HCT116 (cell line): ENCODE data around the gene ZFHX3. TPM values are rescaled to one million over a fixed set of nuclear protein-coding genes. Genes with fewer than 3 reads are reported as not detected.

Source experiments
- ATAC-seq: fragments of 200-7000 bp; cut with Tn5 transposase; 2 replicates; pipeline ENCODE4 v1.9.1; 2020; ENCODE audit warnings: mild to moderate bottlenecking, moderate library complexity
- BruUV-seq: library from RNA; stranded (reverse); fragments of 400-500 nt; replicated peaks from 2 replicates; lab custom pipeline; 2021; lab: Mats Ljungman, UMichigan
- CTCF ChIA-PET: fragments of 300-600 bp; sonication (Branson Sonifier 250); formaldehyde crosslinking; loops from one replicate; lab custom pipeline; 2021; ENCODE audit warnings: antibody characterized with exemption; lab: Charles Lee
- POLR2A ChIA-PET: fragments of 300-600, 350-600 bp; sonication (Branson Sonifier 250); formaldehyde crosslinking; loops from one replicate; lab custom pipeline; 2021; ENCODE audit warnings: antibody characterized with exemption; lab: Charles Lee
- RAD21 ChIA-PET, 2 experiments: fragments of 300-600 bp; sonication (Branson Sonifier 250); formaldehyde crosslinking; loops; one replicate each; lab custom pipeline; 2023; ENCODE audit warnings: low total read pairs in 2 of 2; ENCODE audit not compliant: uncharacterized antibody in 2 of 2, unreplicated experiment in 2 of 2, low non-redundant PET in 1 of 2; lab: Charles Lee
- DNase-seq: peaks from one replicate; pipeline ENCODE4 v3.0.0-alpha.2; 2010; ENCODE audit warnings: low read depth, low spot score
- H2AFZ ChIP-seq: fragments of 200-600 bp; shearing (Covaris generic), sonication (generic); 2 replicates; pipeline ENCODE4 v1.6.1; 2017; ENCODE audit warnings: low read depth, mixed run types, mixed read lengths, antibody characterized with exemption, low read length; ENCODE audit not compliant: poor library complexity, severe bottlenecking
- H3K27ac ChIP-seq: 2 replicates; pipeline ENCODE4 v1.5.1; 2012; ENCODE audit warnings: low read depth, low read length
- H3K27me3 ChIP-seq: fragments of 200-600 bp; sonication (generic); 2 replicates; pipeline ENCODE4 v1.6.1; 2016; ENCODE audit warnings: mixed run types, low read length, mixed read lengths; ENCODE audit not compliant: insufficient read depth
- H3K36me3 ChIP-seq, 2 experiments: fragments of 200-500 bp in 1 of 2; fragments of 200-600 bp in 1 of 2; sonication (Bioruptor generic) in 1 of 2; sonication (generic) in 1 of 2; 2 replicates each; pipeline versions ENCODE4 v1.5.1 to v1.6.1; 2014 to 2016; ENCODE audit warnings: low read length in 2 of 2, inconsistent platforms in 1 of 2, mixed read lengths in 1 of 2, mixed run types in 1 of 2; ENCODE audit not compliant: insufficient read depth in 2 of 2, control insufficient read depth in 1 of 2
- H3K4me1 ChIP-seq, 2 experiments: fragments of 200-600 bp in 1 of 2; sonication (generic) in 1 of 2; 2 replicates each; pipeline versions ENCODE4 v1.5.1 to v1.6.1; 2012 to 2017; ENCODE audit warnings: low read length in 2 of 2, inconsistent platforms in 1 of 2, mild to moderate bottlenecking in 1 of 2, mixed read lengths in 1 of 2, mixed run types in 1 of 2, moderate library complexity in 1 of 2; ENCODE audit not compliant: insufficient read depth in 2 of 2, control insufficient read depth in 1 of 2
- H3K4me2 ChIP-seq: fragments of 200-600 bp; sonication (generic); 2 replicates; pipeline ENCODE4 v1.6.1; 2017; ENCODE audit warnings: mixed run types, low read length, mixed read lengths
- H3K4me3 ChIP-seq, 2 experiments: fragments of 200-600 bp in 1 of 2; sonication (generic) in 1 of 2; replicated peaks in 1 of 2; 2 replicates each; pipeline ENCODE4 v1.5.1; 2011 to 2016; ENCODE audit warnings: low read length in 2 of 2, control low read depth in 1 of 2, low read depth in 1 of 2, mild to moderate bottlenecking in 1 of 2, mixed read lengths in 1 of 2, mixed run types in 1 of 2
- H3K79me2 ChIP-seq: fragments of 200-600 bp; sonication (generic); 2 replicates; pipeline ENCODE4 v1.6.1; 2017; ENCODE audit warnings: mild to moderate bottlenecking, mixed run types, low read length, moderate library complexity, mixed read lengths; ENCODE audit not compliant: insufficient read depth
- H3K9ac ChIP-seq: fragments of 200-600 bp; sonication (generic); 2 replicates; pipeline ENCODE4 v1.6.1; 2016; ENCODE audit warnings: low read length, mixed read lengths
- H3K9me2 ChIP-seq: fragments of 200-600 bp; sonication (generic), shearing (Covaris generic); 2 replicates; pipeline ENCODE4 v1.6.1; 2017; ENCODE audit warnings: mixed run types, mild to moderate bottlenecking, moderate library complexity; ENCODE audit not compliant: insufficient read depth
- H3K9me3 ChIP-seq, 2 experiments: fragments of 200-500 bp in 1 of 2; fragments of 200-600 bp in 1 of 2; sonication (Bioruptor generic) in 1 of 2; sonication (generic) in 1 of 2; 2 replicates each; pipeline ENCODE4 v1.6.1; 2014 to 2017; ENCODE audit warnings: low read length in 2 of 2, mixed read lengths in 2 of 2, inconsistent platforms in 1 of 2, low read depth in 1 of 2, mild to moderate bottlenecking in 1 of 2, mixed run types in 1 of 2, moderate library complexity in 1 of 2; ENCODE audit not compliant: control insufficient read depth in 1 of 2, insufficient read depth in 1 of 2
- H4K20me1 ChIP-seq: fragments of 200-600 bp; sonication (generic), shearing (Covaris generic); 2 replicates; pipeline ENCODE4 v1.6.1; 2017; ENCODE audit warnings: mixed run types, mild to moderate bottlenecking, moderate library complexity; ENCODE audit not compliant: insufficient read depth
- CEBPB ChIP-seq: IDR thresholded peaks from 2 replicates; pipeline ENCODE4 v1.6.1; 2012; ENCODE audit warnings: low read depth
- ELF1 ChIP-seq: IDR thresholded peaks from 2 replicates; pipeline ENCODE4 v1.6.1; 2012; ENCODE audit warnings: low read depth, borderline replicate concordance
- EZH2 ChIP-seq: fragments of 200-600 bp; sonication (generic); IDR thresholded peaks from 2 replicates; pipeline ENCODE4 v1.6.1; 2017; ENCODE audit warnings: antibody characterized with exemption, mixed run types
- EZH2phosphoT487 ChIP-seq: fragments of 200-600 bp; IDR thresholded peaks from 2 replicates; pipeline ENCODE4 v1.6.1; 2018; ENCODE audit warnings: antibody characterized with exemption, borderline replicate concordance
- FOSL1 ChIP-seq: IDR thresholded peaks from 2 replicates; pipeline ENCODE4 v1.6.1; 2012; ENCODE audit warnings: low read depth
- POLR2A ChIP-seq: IDR thresholded peaks from 2 replicates; pipeline ENCODE4 v1.7.0; 2011; ENCODE audit warnings: borderline replicate concordance; ENCODE audit not compliant: insufficient read depth, insufficient read length; ENCODE audit errors: extremely low read depth
- POLR2AphosphoS5 ChIP-seq: IDR thresholded peaks from 2 replicates; pipeline ENCODE4 v1.6.1; 2011; ENCODE audit warnings: mild to moderate bottlenecking, low read depth, low read length, moderate library complexity
- RAD21 ChIP-seq: IDR thresholded peaks from 2 replicates; pipeline ENCODE4 v1.6.1; 2012; ENCODE audit warnings: low read depth, mild to moderate bottlenecking
- SRF ChIP-seq: IDR thresholded peaks from 2 replicates; pipeline ENCODE4 v1.6.1; 2012; ENCODE audit warnings: low read depth
- TCF7L2 ChIP-seq: IDR thresholded peaks from 2 replicates; pipeline ENCODE4 v1.7.0; 2011; ENCODE audit warnings: borderline replicate concordance, inconsistent platforms; ENCODE audit not compliant: insufficient read depth, insufficient read length; ENCODE audit errors: extremely low read depth
- ZNF274 ChIP-seq: fragments of 200-500 bp; sonication (Bioruptor generic); IDR thresholded peaks from 2 replicates; pipeline ENCODE4 v1.6.1; 2014; ENCODE audit warnings: mild to moderate bottlenecking, low read depth, low read length, inconsistent platforms
- intact Hi-C: fragments of 100-400 bp; cut with micrococcal nuclease; formaldehyde crosslinking; loops from 2 replicates; pipeline ENCODE4 v1.10.0; 2022
- total RNA-seq: library from RNA; stranded (reverse); gene quantifications from one replicate; pipeline ENCODE4 v1.2.1, GENCODE V29; 2021; ENCODE audit not compliant: unreplicated experiment
- TF ChIP-seq, protein P1 (sequence below): IDR thresholded peaks from 2 replicates; pipeline ENCODE4 v1.6.1; 2012
- TF ChIP-seq, protein P2 (sequence below): IDR thresholded peaks from 2 replicates; pipeline ENCODE4 v1.6.1; 2011; ENCODE audit warnings: mild to moderate bottlenecking, low read length, moderate library complexity; ENCODE audit not compliant: insufficient replicate concordance; ENCODE audit errors: extremely low read depth
- TF ChIP-seq, protein P3 (sequence below): IDR thresholded peaks from 2 replicates; pipeline ENCODE4 v1.6.1; 2012

ZFHX3 gene
- total RNA-seq, 1 experiment from 2014 or later = 6.3 TPM

DNA sequence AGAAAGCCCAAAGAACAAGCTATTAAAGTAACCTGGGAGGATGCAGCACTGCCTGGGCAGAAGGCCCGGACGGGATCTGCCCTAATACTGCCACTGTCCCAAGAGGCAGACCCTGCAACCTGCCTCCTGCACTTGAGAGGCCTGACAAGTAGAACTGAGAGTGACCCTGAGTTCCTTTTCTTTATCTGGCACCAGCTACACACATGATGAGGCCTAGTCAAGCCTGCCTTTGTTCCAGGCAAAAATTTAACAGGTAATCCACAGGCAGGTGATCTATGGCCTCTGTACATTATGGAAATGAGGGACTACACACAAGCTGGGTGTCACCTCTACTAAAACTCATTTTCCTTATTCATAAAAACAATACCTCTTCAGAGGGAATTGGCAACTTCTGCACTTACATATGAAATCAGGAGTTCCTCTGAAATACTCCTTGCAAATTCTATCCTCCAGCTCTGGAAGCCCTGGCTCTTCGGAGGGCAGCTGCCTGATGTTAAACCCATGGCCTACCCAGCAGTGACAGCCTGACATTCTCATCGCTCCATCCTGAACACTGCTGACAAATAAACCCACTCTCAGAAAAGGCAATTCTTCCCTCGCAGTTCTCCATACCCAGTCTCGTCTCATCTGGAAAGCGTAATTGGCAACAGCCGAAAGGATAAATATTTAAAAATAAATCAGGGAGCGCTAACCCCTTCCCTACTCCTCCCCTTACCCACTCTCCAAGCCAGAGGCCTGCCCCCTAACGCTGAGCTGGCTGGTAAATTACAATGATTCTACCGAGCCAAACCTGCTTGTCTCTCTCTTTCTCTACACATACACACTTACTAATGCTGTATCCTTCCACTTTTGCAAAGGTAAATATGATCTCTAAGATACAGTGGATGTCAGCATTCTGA is 2.5 kb upstream of the ZFHX3 start:
- TF ChIP-seq CEBPB (no peak), ZNF274 (no peak), FOSL1 (no peak), POLR2A (no peak), POLR2AphosphoS5 (no peak), TCF7L2 (no peak), EZH2 (no peak), EZH2phosphoT487 (no peak), ELF1 (no peak), RAD21 (no peak), SRF (no peak)
- TF ChIP-seq, protein P1, sequence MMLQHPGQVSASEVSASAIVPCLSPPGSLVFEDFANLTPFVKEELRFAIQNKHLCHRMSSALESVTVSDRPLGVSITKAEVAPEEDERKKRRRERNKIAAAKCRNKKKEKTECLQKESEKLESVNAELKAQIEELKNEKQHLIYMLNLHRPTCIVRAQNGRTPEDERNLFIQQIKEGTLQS = no peak
- TF ChIP-seq, protein P2, sequence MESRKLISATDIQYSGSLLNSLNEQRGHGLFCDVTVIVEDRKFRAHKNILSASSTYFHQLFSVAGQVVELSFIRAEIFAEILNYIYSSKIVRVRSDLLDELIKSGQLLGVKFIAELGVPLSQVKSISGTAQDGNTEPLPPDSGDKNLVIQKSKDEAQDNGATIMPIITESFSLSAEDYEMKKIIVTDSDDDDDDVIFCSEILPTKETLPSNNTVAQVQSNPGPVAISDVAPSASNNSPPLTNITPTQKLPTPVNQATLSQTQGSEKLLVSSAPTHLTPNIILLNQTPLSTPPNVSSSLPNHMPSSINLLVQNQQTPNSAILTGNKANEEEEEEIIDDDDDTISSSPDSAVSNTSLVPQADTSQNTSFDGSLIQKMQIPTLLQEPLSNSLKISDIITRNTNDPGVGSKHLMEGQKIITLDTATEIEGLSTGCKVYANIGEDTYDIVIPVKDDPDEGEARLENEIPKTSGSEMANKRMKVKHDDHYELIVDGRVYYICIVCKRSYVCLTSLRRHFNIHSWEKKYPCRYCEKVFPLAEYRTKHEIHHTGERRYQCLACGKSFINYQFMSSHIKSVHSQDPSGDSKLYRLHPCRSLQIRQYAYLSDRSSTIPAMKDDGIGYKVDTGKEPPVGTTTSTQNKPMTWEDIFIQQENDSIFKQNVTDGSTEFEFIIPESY = no peak
- TF ChIP-seq, protein P3, sequence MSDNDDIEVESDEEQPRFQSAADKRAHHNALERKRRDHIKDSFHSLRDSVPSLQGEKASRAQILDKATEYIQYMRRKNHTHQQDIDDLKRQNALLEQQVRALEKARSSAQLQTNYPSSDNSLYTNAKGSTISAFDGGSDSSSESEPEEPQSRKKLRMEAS = no peak
- Histone ChIP-seq H3K79me2 (peaks cover 78% of the 10 kb centered on the region), H3K9me3 (no peaks in the 10 kb centered on the region), H3K4me2 (no peak overlapping the region), H3K27me3 (no peaks in the 10 kb centered on the region), H3K4me1 (peaks cover 44 to 59% of the 10 kb centered on the region in 2 experiments), H4K20me1 (no peaks in the 10 kb centered on the region), H2AFZ (no peak overlapping the region), H3K9me2 (no peaks in the 10 kb centered on the region), H3K9ac (no peak overlapping the region), H3K36me3 (no peaks in the 10 kb centered on the region), H3K4me3 (no peak overlapping the region), H3K27ac (no peak overlapping the region)
- DNase-seq (no peak), ATAC-seq (no peak)
- ChIA-PET CTCF (interaction anchor here (1.4 kb wide), 1 partner anchor 218 kb away, joined by 3 read pairs; no protein-coding TSS in a partner anchor), POLR2A (no interaction called here), RAD21 (no interaction called here)
- BruUV-seq = no TSS peak
- intact Hi-C loops = loop anchor here (10.0 kb wide), 1 partner anchor 216 kb away; no protein-coding TSS in a partner anchor
